Astrocyte (in vitro differentiated cells and primary cell): ENCODE data around the gene HES5. TPM values are rescaled to one million over a fixed set of nuclear protein-coding genes. Genes with fewer than 3 reads are reported as not detected.

Source experiments
- DNase-seq: peaks from one replicate; pipeline ENCODE4 v3.0.0-alpha.2; 2010; ENCODE audit warnings: low read depth
- FAIRE-seq: peaks from 2 replicates; lab custom pipeline; 2011; peaks lifted over from hg19 to GRCh38; lab: Jason Lieb, UNC
- H2AFZ ChIP-seq: 2 replicates; pipeline ENCODE4 v1.6.0; 2012; ENCODE audit warnings: low read depth, low read length, inconsistent platforms
- H3K27ac ChIP-seq: 2 replicates; pipeline ENCODE4 v1.5.1; 2011; ENCODE audit warnings: low read depth, low read length, inconsistent platforms
- H3K27me3 ChIP-seq: 2 replicates; pipeline ENCODE4 v1.6.0; 2011; ENCODE audit warnings: low read length, inconsistent platforms; ENCODE audit not compliant: insufficient read depth
- H3K36me3 ChIP-seq: 2 replicates; pipeline ENCODE4 v1.5.1; 2011; ENCODE audit warnings: low read length, inconsistent platforms; ENCODE audit not compliant: insufficient read depth
- H3K4me1 ChIP-seq: 2 replicates; pipeline ENCODE4 v1.5.1; 2011; ENCODE audit warnings: low read length, inconsistent platforms; ENCODE audit not compliant: insufficient read depth
- H3K4me2 ChIP-seq: 2 replicates; pipeline ENCODE4 v1.6.0; 2012; ENCODE audit warnings: low read length, inconsistent platforms
- H3K4me3 ChIP-seq: 2 replicates; pipeline ENCODE4 v1.5.1; 2011; ENCODE audit warnings: low read depth, mild to moderate bottlenecking, low read length, inconsistent platforms; ENCODE audit not compliant: insufficient read depth
- H3K79me2 ChIP-seq: 2 replicates; pipeline ENCODE4 v1.6.0; 2012; ENCODE audit warnings: mild to moderate bottlenecking, low read length, inconsistent platforms; ENCODE audit not compliant: insufficient read depth
- H3K9ac ChIP-seq: 2 replicates; pipeline ENCODE4 v1.6.0; 2012; ENCODE audit warnings: mild to moderate bottlenecking, low read length, inconsistent platforms
- H3K9me3 ChIP-seq: 2 replicates; pipeline ENCODE4 v1.5.1; 2012; ENCODE audit warnings: low read depth, mild to moderate bottlenecking, low read length, inconsistent platforms; ENCODE audit not compliant: insufficient read depth
- H4K20me1 ChIP-seq: 2 replicates; pipeline ENCODE4 v1.6.0; 2012; ENCODE audit warnings: low read length, inconsistent platforms; ENCODE audit not compliant: insufficient read depth
- H3K27ac Mint-ChIP-seq: one replicate; pipeline ENCODE4 v1.8.0; 2021; ENCODE audit warnings: mild to moderate bottlenecking, mixed read lengths; ENCODE audit not compliant: unreplicated experiment
- H3K27me3 Mint-ChIP-seq: one replicate; pipeline ENCODE4 v1.8.0; 2021; ENCODE audit warnings: low read depth, mixed read lengths; ENCODE audit not compliant: unreplicated experiment
- H3K36me3 Mint-ChIP-seq: one replicate; pipeline ENCODE4 v1.8.0; 2021; ENCODE audit warnings: low read depth, mixed read lengths; ENCODE audit not compliant: unreplicated experiment
- H3K4me1 Mint-ChIP-seq: one replicate; pipeline ENCODE4 v1.8.0; 2021; ENCODE audit warnings: low read depth, mixed read lengths; ENCODE audit not compliant: unreplicated experiment
- H3K4me3 Mint-ChIP-seq: one replicate; pipeline ENCODE4 v1.8.0; 2021; ENCODE audit warnings: mild to moderate bottlenecking, moderate library complexity, mixed read lengths; ENCODE audit not compliant: unreplicated experiment
- H3K9me3 Mint-ChIP-seq: one replicate; pipeline ENCODE4 v1.8.0; 2021; ENCODE audit warnings: mild to moderate bottlenecking, mixed read lengths; ENCODE audit not compliant: unreplicated experiment
- CTCF ChIP-seq: IDR thresholded peaks from 2 replicates; pipeline ENCODE4 v1.5.1; 2011; ENCODE audit warnings: low read depth, mild to moderate bottlenecking, inconsistent platforms, low read length, moderate library complexity; ENCODE audit not compliant: insufficient read depth
- EZH2 ChIP-seq: IDR thresholded peaks from 2 replicates; pipeline ENCODE4 v1.6.1; 2012; ENCODE audit warnings: mild to moderate bottlenecking, low read length, inconsistent platforms; ENCODE audit not compliant: insufficient read depth
- total RNA-seq: library from RNA; stranded (reverse); gene quantifications from 2 replicates; pipeline ENCODE4 v1.2.1, GENCODE V29; 2021

HES5 gene
- total RNA-seq, 1 donor from 2014 or later = not detected

GRCh38 chr1:2556678-2557481, 26.8 kb upstream of the HES5 start:
- Mint-ChIP-seq H3K4me1 (no peaks in the 10 kb centered on the region), H3K27ac (no peak overlapping the region), H3K27me3 (peaks cover 19% of the 10 kb centered on the region), H3K4me3 (no peak overlapping the region), H3K36me3 (no peaks in the 10 kb centered on the region), H3K9me3 (no peaks in the 10 kb centered on the region)
- peak overlapping the region; percentile 98 for H2AFZ ChIP-seq
- H3K4me1 ChIP-seq = peaks cover 9% of the 10 kb centered on the region
- no peak overlapping the region for H3K27ac ChIP-seq
- FAIRE-seq = no peak
- no peaks in the 10 kb centered on the region for H3K36me3 ChIP-seq
- H4K20me1 ChIP-seq = no peaks in the 10 kb centered on the region
- DNase-seq = no peak
- H3K27me3 ChIP-seq = no peaks in the 10 kb centered on the region
- peak overlapping the region; percentile 92 for H3K4me2 ChIP-seq
- peak overlapping the region; percentile 56 for H3K4me3 ChIP-seq
- peak overlapping the region; percentile 66 for H3K9ac ChIP-seq
- H3K9me3 ChIP-seq = no peaks in the 10 kb centered on the region
- H3K79me2 ChIP-seq = no peaks in the 10 kb centered on the region
- TF ChIP-seq CTCF = no peak
- no peak for TF ChIP-seq EZH2

GRCh38 chr1:2556277-2556677, 26.2 kb upstream of the HES5 start, which contains the start of gene TNFRSF14:
TNFRSF14 (plus strand) TSS chr1:2556371; CDS start chr1:2556665, 294 bp downstream.
- H3K4me1 Mint-ChIP-seq = no peaks in the 10 kb centered on the region
- no peaks in the 10 kb centered on the region for H3K9me3 ChIP-seq
- no peaks in the 10 kb centered on the region for H4K20me1 ChIP-seq
- no peaks in the 10 kb centered on the region for H3K9me3 Mint-ChIP-seq
- H3K4me2 ChIP-seq = peak within 1 kb of the TSS; percentile 92
- no peaks in the 10 kb centered on the region for H3K36me3 ChIP-seq
- DNase-seq = no peak
- no peak for TF ChIP-seq CTCF
- TF ChIP-seq EZH2 = no peak
- H3K9ac ChIP-seq = peak within 1 kb of the TSS; percentile 66
- no peak within 1 kb of the TSS for H3K27ac Mint-ChIP-seq
- peak within 1 kb of the TSS; percentile 98 for H2AFZ ChIP-seq
- H3K27me3 Mint-ChIP-seq = peaks cover 16% of the 10 kb centered on the region
- no peaks in the 10 kb centered on the region for H3K36me3 Mint-ChIP-seq
- H3K4me1 ChIP-seq = peaks cover 9% of the 10 kb centered on the region
- FAIRE-seq = no peak
- H3K27ac ChIP-seq = no peak within 1 kb of the TSS
- H3K4me3 ChIP-seq = peak within 1 kb of the TSS; percentile 56
- no peaks in the 10 kb centered on the region for H3K27me3 ChIP-seq
- H3K79me2 ChIP-seq = no peaks in the 10 kb centered on the region
- H3K4me3 Mint-ChIP-seq = no peak within 1 kb of the TSS
